ENCODE results near the gene BZW1. TPM values are rescaled to one million over a fixed set of nuclear protein-coding genes. Genes with fewer than 3 reads are reported as not detected.

Gene BZW1
- total RNA-seq, 1 experiment from 2014 or later, result 454 TPM

DNA sequence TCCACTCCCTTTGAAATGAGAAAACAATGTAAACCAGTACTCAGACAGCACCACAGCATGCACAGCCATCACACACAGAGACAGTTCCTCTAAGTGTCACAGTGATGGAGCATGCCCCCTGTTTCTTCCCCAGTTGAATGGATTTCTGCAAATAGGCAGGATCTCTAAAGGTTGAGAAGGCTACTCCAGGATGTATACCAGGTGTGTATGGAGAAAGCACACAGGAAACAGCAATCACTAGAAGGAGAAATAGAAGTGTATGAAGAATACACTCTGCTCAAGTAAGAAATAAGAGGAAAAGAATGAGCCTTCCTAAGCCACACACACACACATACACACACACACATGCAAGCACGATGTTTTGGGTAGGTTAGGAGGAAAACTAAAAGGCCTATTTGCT, 38.6 kb upstream of the BZW1 start:
- Histone ChIP-seq H3K36me3 (ENCODE audit: control insufficient read depth in 1 of 2, insufficient read depth in 2 of 2, low read length in 2 of 2) (no peaks in the 10 kb centered on the region), H3K27me3 (ENCODE audit: insufficient read depth, low read length) (no peaks in the 10 kb centered on the region), H2AFZ (ENCODE audit: low read depth, low read length, poor library complexity, severe bottlenecking) (no peak overlapping the region), H3K4me3 (replicated peaks in 1 of 2; ENCODE audit: low read depth in 1 of 2, low read length in 2 of 2) (no peak overlapping the region), H3K9me3 (ENCODE audit: control insufficient read depth in 1 of 2, insufficient read depth in 1 of 2, low read depth in 1 of 2, low read length in 2 of 2) (0 out of 4 replicates have a peak, but pooled peaks cover 0 to 4% of the 10 kb centered on the region in 2 experiments), H3K27ac (ENCODE audit: low read depth, low read length) (no peak overlapping the region), H3K4me2 (ENCODE audit: low read length) (no peak overlapping the region), H3K9me2 (ENCODE audit: insufficient read depth) (no peaks in the 10 kb centered on the region), H3K79me2 (ENCODE audit: insufficient read depth, low read length) (no peaks in the 10 kb centered on the region), H3K4me1 (ENCODE audit: control insufficient read depth in 1 of 2, insufficient read depth in 2 of 2, low read length in 2 of 2) (peaks cover 2 to 24% of the 10 kb centered on the region in 2 experiments; a peak in 3 of 4 replicates), H4K20me1 (ENCODE audit: insufficient read depth) (no peaks in the 10 kb centered on the region), H3K9ac (ENCODE audit: low read length) (no peak overlapping the region)
- DNase-seq (ENCODE audit: low read depth, low spot score) (no peak), ATAC-seq (no peak)
- intact Hi-C loops (cut with micrococcal nuclease), result no loop called here
- ChIA-PET CTCF (no interaction called here), POLR2A (no interaction called here), RAD21 (ENCODE audit: low non-redundant PET in 1 of 2, low total read pairs in 2 of 2, uncharacterized antibody in 2 of 2, unreplicated experiment in 2 of 2) (no interaction called here)
- no TSS peak for BruUV-seq (replicated peaks)
- TF ChIP-seq JUND (IDR thresholded peaks at IDR 0.05), result no peak
- no peak for TF ChIP-seq EZH2 (IDR thresholded peaks at IDR 0.05)
- TF ChIP-seq, protein P1, sequence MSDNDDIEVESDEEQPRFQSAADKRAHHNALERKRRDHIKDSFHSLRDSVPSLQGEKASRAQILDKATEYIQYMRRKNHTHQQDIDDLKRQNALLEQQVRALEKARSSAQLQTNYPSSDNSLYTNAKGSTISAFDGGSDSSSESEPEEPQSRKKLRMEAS (IDR thresholded peaks at IDR 0.05), result no peak
- TF ChIP-seq, protein P2, sequence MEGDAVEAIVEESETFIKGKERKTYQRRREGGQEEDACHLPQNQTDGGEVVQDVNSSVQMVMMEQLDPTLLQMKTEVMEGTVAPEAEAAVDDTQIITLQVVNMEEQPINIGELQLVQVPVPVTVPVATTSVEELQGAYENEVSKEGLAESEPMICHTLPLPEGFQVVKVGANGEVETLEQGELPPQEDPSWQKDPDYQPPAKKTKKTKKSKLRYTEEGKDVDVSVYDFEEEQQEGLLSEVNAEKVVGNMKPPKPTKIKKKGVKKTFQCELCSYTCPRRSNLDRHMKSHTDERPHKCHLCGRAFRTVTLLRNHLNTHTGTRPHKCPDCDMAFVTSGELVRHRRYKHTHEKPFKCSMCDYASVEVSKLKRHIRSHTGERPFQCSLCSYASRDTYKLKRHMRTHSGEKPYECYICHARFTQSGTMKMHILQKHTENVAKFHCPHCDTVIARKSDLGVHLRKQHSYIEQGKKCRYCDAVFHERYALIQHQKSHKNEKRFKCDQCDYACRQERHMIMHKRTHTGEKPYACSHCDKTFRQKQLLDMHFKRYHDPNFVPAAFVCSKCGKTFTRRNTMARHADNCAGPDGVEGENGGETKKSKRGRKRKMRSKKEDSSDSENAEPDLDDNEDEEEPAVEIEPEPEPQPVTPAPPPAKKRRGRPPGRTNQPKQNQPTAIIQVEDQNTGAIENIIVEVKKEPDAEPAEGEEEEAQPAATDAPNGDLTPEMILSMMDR (IDR thresholded peaks at IDR 0.05 in 2 of 3, conservative IDR thresholded peaks at IDR 0.05 in 1 of 3; ENCODE audit: borderline replicate concordance in 1 of 3, insufficient read depth in 1 of 3, low read depth in 2 of 3, low read length in 2 of 3), result no peak
- TF ChIP-seq ZNF274 (IDR thresholded peaks at IDR 0.05; ENCODE audit: low read depth, low read length), result no peak
- no peak for TF ChIP-seq CEBPB (IDR thresholded peaks at IDR 0.05; ENCODE audit: low read depth)
- peak; percentile 95 for TF ChIP-seq CBX3 (IDR thresholded peaks at IDR 0.05; ENCODE audit: low read depth)

DNA sequence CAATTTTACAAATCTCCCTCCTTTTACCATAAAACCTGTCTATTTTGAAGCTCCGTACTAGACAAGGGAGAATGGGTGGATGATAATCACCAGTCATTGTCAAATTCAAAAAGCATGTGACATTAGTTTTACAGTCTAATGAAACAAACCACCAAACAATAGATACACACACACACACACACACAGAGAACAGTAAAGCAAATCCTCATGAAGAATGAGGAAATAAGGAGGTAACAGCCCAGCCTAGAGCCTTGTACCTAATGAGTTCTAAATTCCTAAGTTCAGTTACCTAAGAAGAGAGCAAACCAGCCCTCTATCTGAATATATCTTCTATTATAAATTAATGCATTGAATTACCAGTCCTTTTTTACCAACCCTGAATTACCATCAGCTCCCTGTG, 36.8 kb upstream of the BZW1 start:
- Histone ChIP-seq H3K27me3 (ENCODE audit: insufficient read depth, low read length) (no peaks in the 10 kb centered on the region), H3K4me1 (ENCODE audit: control insufficient read depth in 1 of 2, insufficient read depth in 2 of 2, low read length in 2 of 2) (peaks cover 2 to 19% of the 10 kb centered on the region in 2 experiments; a peak in 3 of 4 replicates), H3K36me3 (ENCODE audit: control insufficient read depth in 1 of 2, insufficient read depth in 2 of 2, low read length in 2 of 2) (no peaks in the 10 kb centered on the region), H3K4me3 (replicated peaks in 1 of 2; ENCODE audit: low read depth in 1 of 2, low read length in 2 of 2) (no peak overlapping the region), H2AFZ (ENCODE audit: low read depth, low read length, poor library complexity, severe bottlenecking) (no peak overlapping the region), H3K9me3 (ENCODE audit: control insufficient read depth in 1 of 2, insufficient read depth in 1 of 2, low read depth in 1 of 2, low read length in 2 of 2) (0 out of 4 replicates have a peak, but pooled peaks cover 0 to 4% of the 10 kb centered on the region in 2 experiments), H3K9ac (ENCODE audit: low read length) (no peak overlapping the region), H4K20me1 (ENCODE audit: insufficient read depth) (no peaks in the 10 kb centered on the region), H3K4me2 (ENCODE audit: low read length) (no peak overlapping the region), H3K9me2 (ENCODE audit: insufficient read depth) (no peaks in the 10 kb centered on the region), H3K79me2 (ENCODE audit: insufficient read depth, low read length) (no peaks in the 10 kb centered on the region), H3K27ac (ENCODE audit: low read depth, low read length) (no peak overlapping the region)
- ATAC-seq, result no peak
- ChIA-PET CTCF (interaction anchor here (1.3 kb wide), 1 partner anchor 9 kb away, joined by 3 read pairs; no protein-coding TSS in a partner anchor), RAD21 (ENCODE audit: low non-redundant PET in 1 of 2, low total read pairs in 2 of 2, uncharacterized antibody in 2 of 2, unreplicated experiment in 2 of 2) (no interaction called here), POLR2A (no interaction called here)
- DNase-seq (ENCODE audit: low read depth, low spot score), result no peak
- intact Hi-C loops (cut with micrococcal nuclease), result no loop called here
- no TSS peak for BruUV-seq (replicated peaks)
- TF ChIP-seq POLR2AphosphoS5 (IDR thresholded peaks at IDR 0.05; ENCODE audit: low read depth, low read length), result no peak
- TF ChIP-seq, protein P2 (IDR thresholded peaks at IDR 0.05 in 2 of 3, conservative IDR thresholded peaks at IDR 0.05 in 1 of 3; ENCODE audit: borderline replicate concordance in 1 of 3, insufficient read depth in 1 of 3, low read depth in 2 of 3, low read length in 2 of 3), result no peak
- TF ChIP-seq, protein P3, sequence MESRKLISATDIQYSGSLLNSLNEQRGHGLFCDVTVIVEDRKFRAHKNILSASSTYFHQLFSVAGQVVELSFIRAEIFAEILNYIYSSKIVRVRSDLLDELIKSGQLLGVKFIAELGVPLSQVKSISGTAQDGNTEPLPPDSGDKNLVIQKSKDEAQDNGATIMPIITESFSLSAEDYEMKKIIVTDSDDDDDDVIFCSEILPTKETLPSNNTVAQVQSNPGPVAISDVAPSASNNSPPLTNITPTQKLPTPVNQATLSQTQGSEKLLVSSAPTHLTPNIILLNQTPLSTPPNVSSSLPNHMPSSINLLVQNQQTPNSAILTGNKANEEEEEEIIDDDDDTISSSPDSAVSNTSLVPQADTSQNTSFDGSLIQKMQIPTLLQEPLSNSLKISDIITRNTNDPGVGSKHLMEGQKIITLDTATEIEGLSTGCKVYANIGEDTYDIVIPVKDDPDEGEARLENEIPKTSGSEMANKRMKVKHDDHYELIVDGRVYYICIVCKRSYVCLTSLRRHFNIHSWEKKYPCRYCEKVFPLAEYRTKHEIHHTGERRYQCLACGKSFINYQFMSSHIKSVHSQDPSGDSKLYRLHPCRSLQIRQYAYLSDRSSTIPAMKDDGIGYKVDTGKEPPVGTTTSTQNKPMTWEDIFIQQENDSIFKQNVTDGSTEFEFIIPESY (IDR thresholded peaks at IDR 0.05; ENCODE audit: extremely low read depth, insufficient replicate concordance, low read length), result no peak
- no peak for TF ChIP-seq TCF7L2 (IDR thresholded peaks at IDR 0.05; ENCODE audit: borderline replicate concordance, extremely low read depth, insufficient read depth, insufficient read length)
